GM21360 (cell line): Measurements from ENCODE around the gene ATP6V0D1.

ENCODE experiments used
- ATAC-seq: cut with Tn5 transposase; IDR thresholded peaks from one replicate; pipeline ENCODE4 v1.9.1; 2021; ENCODE audit warnings: mild to moderate bottlenecking, moderate library complexity; ENCODE audit not compliant: unreplicated experiment

The ATP6V0D1 gene

DNA sequence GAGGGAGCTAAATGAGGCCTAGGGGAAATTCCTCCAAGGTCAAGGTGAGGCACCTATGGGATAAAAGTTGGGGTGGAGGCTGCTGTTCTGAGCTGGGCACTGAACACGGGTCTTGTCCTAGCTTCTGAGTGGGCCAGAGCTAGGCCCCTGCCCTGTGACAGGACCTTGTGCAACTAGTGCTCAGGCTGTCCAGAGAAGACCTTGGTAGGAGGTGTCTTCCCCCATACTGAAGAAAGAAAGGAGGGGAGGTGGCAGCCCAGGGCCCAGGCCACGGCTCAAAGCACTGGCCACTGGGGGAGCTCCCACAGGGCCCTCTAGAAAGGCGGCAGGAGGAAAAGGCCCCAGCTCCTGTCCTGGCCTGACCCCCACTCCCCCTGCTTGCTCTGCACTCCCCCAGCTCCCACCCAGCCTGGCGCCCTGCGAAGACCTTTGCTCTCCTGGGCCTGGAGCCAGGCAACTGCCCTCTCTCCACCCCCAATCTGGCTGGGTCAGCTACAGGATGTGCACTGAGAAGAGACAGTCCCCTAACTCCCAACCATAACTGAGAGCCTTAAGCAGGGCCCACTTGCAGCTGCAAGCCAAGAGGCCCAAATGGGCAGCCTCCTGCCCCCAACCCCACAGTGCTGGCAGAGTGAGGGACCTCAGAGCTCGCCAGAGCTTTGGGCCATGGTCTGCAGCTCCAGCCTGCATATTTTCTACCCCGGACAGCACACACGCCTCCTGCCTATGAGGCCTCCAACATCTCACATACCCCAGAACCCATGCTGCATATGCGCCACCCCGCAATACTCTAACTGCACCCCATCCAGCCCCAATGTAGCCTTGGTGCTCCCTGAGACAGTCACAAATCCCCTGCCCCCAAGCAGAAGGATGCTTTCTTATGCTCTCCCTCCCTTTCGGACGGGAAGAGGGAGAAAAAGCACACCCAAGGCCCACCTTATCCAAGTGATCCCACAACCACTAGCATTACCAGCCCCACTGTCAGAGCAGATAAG lies 34.7 kb downstream of the ATP6V0D1 start:
- no peak for ATAC-seq

DNA sequence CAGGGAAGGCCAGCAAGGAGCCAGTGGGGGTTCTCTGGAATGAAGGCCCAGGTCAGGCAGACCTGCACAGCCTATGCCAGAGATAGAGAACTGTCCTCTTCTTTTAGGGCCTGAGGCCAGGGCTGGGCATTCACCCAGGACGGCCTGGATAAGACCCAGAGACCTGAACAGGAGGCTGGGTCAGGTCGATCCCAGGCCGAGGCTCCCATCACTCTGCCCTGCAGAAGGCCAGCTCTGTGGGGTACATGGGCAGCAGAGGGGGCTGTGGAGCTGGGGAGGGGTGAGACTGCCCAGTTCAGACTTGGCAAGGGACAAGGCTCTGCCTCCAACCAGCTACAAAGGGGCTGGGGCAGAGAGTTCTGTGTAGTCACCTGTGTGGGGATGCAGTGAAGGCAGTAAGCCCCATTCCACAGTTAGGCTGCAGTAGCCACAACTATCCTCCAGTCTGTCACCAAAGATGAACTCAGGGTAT lies 35.5 kb downstream of the ATP6V0D1 start:
- no peak for ATAC-seq

DNA sequence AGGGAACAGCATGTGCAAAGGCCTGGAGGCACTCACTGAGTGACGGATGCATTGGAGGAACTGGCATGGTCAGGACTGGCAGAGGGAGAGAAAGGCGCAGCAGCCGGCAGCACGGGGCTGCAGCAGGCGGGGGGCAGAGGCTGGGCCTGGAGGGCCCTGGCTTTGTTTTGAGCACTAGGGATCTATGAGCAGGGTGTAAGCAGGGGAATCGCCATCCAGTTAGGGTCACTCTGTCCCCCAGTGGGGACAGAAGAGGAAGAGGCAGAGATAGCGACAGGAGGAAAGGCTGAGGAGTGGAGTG lies 35.9 kb downstream of the ATP6V0D1 start:
- no peak for ATAC-seq

DNA sequence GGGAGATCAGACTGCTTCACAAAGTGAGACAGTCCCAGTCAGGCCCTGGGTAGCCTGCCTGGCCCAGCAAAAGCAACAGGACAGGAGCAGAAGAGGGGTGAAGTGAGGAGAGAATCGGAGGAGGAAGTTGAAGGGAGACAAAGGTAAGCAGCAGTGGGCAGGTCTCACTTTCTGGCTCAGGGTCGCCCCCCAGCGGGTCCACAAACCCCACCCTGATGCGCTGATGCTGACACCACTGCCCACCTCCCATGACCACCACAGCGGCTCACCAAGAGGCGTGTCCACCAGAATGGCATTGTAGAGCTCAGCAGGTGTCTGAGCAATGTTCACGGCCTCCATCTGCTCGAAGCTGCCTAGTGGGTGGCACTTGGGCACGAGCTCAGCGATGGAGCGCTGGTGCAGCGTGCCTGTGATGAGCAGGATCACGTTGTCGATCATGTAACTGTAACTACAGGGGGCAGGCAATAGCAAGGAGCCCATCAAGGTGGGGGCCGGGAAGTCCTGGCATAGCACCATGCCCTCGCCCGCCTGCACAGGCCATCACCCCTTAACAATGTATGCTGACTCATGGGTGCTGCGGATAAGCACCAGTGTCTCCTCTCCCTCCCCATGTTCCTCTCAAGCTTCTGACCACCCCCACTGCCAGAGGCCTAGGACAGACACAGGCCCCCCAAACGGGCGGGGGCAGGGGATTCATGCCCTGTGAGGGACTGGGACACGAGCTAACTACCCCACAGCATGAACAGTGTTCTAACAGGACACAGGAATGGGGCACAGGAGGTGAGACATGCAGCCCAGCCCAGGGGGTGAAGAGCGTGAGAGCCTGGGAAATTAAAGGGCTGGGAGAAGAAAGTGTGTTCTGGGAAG lies 36.5 kb downstream of the ATP6V0D1 start:
- ATAC-seq, result no peak

DNA sequence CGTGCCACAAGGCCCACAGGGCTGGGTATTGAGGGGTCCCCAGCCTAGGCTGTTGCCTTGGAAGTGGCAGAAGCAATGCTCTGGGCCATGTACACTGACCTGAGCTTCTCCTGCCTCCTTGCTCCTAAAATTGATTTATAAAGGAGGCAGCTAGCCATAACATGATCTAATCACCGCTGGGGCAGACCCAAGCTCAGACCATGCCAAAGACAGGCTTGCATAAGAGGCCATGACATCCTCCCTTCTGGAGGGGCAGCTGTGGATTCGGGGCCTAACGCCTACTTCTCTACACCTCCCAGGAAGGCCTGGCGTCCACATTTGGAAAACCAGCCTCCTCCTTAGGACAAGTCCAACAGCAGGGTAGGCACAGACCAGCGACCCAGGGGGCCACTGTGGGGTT lies 37.7 kb downstream of the ATP6V0D1 start:
- no peak for ATAC-seq

DNA sequence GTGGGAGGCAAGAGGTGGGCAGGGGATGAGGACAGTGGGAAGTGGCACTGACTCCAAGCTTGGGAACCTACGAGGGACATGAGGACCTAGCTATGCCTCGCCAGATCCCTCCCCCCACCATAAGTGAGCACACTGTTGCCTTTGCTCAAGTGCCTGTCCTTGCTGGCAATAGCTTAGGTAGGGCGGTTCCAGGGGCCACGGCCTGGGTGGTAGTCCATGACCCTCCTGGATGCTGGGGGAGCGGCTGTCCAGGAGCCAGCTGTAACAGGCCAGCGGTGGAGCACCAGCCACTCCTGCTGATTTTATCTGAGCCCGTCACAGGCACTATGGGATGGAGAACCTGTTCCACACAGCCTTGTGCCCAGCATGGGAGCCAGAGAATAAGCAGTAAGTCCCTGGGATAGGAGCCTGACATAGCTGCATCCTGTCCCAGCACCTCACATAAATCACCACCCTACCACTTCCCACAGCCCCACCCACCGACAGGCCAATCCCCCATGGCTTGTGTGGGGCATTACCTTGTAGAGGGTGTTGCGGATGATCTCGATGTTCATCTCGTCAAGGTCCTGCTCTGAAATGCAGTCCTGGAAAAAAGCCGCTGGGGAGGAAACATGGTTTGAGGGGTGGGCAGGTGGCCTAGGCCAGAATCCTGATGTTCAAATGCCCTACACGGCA lies 38.2 kb downstream of the ATP6V0D1 start:
- no peak for ATAC-seq

DNA sequence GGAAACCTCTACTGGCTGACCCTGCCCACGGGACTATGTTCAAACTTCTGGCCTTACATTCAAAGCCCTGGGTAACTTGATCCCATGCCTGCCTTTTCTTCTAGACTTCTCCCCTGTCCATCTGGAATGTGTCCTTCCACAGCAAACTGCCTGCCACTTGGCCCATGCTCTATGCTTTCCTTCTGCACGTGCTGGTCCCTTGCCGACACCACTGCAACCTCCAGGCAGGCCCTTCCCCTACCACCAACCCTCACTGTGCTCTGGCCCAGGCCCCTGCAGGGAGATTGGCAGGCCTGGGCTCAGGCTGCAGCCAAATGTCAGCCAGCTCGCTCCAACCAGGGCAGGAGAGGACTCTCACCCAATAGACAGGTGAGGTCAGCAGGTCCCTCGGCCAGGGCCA lies 39.0 kb downstream of the ATP6V0D1 start:
- no peak for ATAC-seq

DNA sequence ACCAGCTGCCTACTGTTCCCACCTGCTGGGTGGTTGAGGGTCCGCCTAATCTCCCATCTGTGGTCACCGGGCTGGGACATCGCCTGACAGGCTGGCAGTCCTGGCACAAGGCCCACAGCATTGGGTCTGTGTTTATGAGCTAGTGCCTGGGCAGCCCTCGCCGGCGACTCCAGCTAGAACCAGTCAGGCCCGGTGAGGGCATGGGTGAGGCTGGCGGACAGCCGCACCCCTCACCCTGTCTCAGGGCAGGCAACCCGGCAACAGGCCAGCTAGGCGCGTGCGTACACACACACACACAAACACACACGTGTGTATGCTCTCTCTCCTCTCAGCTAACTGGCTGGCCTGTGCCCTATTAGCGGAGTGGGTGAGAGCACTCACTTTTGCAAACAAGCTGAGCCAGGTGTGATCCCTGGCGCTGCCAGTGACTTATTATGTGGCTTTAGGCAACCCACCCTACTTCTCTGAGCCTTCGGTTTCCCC lies 39.6 kb downstream of the ATP6V0D1 start:
- ATAC-seq, result no peak

DNA sequence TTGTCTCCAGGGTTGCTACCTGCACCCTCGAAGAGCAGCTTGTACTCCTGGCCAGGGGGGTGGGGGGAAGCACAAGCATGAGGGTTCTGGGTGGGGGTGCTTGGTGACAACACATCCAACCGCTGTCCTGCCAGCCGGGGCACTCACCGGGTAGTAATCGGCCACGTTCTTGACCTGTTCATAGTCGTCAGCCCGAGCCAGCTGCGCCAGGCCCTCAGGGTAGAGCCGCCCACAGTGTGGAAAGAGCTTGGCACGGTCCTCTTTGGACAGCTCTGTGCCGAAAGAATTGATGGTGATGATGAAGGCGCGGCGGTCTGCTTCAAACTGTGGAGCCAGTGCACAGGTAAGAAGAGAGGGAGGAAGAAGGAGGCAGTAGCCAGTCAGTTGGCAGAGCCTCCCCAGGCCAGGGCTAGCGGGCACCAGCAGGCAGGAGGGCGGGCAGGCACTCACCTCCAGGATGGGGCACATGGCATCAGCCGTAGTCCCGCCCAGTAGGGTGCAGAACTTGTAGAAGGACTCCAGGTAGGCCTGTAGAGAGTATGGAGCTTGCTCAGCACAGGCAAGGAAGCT lies 42.0 kb downstream of the ATP6V0D1 start:
- ATAC-seq, result no peak

DNA sequence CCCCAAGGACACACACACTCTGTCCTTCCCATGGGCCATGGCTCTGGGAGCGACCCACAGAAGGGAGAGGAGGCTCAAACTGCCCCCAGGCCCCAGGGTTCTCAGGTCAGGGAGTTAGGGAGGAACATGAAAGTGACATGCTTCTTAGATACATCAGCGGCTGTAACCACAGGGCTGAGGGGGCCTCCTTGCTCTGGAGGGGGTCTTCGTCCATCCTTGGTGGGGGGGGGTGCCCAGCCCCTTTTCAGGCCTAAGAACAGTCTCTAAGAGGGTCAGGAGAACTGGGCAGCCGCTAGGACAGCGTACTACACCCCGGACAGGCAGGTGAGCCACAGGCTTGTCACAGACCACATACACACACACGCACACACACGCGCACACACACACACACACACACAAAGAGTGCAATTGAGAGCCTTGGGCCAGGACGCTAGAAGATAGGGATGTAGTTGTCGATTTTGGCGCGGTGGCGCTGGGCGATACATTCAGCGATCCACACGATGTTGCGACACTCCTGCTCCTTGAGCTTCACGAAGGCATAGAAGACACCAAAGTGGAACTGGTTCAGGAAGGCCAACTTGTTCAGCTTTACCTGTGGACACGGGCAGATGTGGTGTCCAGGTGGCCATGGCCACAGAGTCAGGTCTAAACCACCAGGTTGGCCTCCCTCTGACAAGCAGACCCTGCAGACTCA lies 42.7 kb downstream of the ATP6V0D1 start:
- no peak for ATAC-seq

DNA sequence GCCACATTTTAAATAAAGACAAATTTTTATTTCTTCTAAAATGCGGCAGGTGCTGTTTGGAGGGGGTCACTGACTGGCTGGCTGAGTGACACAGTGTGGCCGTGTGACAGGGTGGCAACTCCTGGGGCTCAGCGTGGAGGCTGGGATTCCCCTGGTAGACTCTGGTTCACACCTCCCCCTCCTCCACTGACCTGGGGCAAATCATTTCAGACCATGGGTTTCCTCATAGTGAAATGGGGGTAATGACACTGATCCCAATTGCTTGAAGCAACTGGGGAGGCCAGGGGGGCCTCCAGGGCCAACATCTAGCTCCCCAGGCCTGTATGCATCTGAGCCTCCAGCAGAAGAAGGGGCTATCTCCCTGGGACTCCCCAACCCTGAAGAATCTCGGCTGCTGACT lies 43.4 kb downstream of the ATP6V0D1 start:
- ATAC-seq, result no peak

DNA sequence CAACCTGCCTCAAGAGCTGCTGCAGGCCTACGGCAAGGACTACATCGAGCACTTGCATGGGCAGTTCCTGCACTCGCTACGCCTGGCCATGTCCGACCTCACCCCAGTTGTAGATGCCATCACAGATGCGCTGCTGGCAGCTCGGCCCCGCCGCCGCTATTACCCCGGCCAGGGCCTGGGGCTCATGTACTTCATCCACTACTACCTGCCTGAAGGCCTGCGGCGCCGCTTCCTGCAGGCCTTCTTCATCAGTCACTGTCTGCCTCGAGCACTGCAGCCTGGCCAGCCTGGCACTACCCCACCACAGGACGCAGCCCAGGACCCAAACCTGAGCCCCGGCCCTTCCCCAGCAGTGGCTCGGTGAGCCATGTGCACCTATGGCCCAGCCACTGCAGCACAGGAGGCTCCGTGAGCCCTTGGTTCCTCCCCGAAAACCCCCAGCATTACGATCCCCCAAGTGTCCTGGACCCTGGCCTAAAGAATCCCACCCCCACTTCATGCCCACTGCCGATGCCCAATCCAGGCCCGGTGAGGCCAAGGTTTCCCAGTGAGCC lies 44.2 kb downstream of the ATP6V0D1 start:
- no peak for ATAC-seq

DNA sequence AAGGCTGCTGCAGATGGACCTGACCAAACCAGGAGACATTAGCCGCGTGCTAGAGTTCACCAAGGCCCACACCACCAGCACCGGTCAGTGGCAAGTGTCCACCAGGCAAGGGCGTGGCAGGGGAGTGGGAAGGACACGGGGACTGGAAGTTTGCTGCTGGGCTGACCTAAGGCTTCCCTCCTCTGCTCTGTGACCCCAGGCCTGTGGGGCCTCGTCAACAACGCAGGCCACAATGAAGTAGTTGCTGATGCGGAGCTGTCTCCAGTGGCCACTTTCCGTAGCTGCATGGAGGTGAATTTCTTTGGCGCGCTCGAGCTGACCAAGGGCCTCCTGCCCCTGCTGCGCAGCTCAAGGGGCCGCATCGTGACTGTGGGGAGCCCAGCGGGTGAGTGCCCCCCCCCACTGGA lies 45.2 kb downstream of the ATP6V0D1 start:
- no peak for ATAC-seq

DNA sequence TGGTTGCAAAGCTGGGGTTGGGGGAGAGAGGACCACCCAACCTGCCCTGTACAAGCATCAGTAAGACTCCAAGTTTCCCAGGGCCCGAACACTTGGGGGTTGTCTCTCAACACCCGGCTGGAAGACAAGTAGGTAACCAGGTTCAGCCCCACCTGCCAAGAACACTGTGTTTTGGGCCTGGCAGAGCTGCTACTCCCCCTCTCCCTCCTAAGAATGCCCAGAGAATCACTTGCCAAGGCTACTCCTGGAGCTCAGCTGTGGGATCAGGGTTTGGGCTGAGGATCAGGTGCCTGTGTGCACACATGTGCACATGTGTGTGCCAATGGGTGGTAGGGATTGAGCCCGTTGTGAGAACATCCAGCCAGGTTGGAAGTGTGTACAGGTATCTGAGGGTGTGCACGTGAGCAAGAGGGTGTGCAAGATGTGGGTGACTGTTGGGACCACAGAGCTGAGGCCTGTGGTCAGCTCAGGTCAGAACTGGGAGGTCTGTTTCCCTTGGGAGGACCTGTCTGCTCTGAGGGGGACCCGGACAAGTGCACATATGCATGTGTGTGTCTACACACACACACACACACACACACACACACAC lies 47.7 kb downstream of the ATP6V0D1 start:
- ATAC-seq, result no peak

DNA sequence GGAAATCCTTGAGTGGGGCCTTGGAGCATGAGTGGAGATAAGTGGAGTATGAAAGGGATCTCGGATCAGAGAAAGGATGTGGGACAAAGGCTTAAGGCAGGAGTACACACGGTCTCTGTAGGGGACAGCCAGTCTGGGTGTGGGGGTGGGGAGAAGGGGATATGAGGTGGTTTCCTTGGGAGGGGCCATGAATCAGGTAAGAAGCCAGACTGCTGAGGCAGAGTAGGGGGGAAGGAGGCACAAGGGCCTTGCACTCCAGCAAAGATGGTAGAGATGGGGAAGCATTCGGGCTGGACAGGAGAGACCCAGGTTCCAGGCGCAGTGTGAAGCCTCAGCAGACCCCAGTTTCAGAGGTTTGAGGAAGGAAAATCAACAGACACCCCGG lies 48.5 kb downstream of the ATP6V0D1 start:
- no peak for ATAC-seq

DNA sequence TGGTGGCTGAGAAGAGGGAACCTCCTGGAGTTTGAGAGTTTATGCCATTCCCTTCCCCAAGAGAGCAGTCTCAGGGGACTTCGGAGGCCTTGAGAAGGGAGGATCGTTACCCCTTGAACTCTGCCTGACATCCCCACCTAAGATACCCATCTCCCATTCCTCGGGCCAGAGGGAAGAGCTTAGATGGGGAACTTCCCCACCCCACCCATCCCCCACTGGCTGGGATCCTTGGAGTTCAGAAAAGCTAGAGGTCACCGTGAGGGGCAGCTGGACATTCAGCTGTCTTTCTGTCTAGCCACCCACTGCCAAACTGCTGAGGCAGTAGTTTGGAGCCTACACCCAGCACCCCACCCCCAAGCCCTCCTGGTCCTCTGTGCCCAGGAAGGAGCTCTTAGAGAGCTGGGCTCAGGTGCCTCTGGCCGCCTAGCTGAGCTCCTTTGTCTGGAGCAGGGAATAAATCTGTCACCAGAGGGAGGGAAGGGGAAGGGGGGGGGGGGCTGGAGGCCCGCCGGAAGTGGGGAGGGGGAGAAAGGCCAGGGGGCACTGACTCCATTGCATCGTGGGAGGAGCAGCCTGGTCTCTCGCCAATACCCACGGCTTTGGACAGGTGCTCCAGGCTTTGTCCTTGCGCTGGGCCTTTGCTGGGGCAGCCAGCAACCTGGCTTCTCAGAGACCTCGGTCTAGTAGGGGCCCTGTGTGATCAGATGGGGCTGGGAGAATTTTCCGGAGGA lies 49.0 kb downstream of the ATP6V0D1 start:
- ATAC-seq, result no peak

DNA sequence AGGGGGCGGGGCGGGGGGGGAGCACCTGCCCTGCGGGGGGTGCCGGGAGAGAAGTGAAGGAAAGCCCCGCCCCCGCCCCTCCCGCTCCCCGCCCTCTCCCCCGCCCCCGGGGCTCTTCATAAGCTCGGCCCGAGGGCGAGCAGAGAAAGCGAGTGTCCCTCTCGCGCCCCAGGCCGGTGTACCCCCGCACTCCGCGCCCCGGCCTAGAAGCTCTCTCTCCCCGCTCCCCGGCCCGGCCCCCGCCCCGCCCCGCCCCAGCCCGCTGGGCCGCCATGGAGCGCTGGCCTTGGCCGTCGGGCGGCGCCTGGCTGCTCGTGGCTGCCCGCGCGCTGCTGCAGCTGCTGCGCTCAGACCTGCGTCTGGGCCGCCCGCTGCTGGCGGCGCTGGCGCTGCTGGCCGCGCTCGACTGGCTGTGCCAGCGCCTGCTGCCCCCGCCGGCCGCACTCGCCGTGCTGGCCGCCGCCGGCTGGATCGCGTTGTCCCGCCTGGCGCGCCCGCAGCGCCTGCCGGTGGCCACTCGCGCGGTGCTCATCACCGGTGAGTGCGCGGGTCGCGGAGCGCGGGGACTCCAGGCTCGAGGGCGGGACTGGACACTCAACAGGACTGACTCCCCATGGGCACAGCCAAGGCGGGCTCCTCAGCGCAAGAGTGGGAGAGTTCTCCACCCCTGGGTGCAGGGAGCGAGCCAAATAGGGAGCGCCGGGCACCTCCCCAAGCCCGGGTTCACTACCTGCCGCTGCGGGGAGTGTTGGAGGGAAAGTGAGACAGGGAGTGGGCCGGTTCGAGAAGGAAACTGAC lies 49.8 kb downstream of the ATP6V0D1 start, which contains the start of gene HSD11B2:
HSD11B2 (plus strand) TSS at position 145 of the 798 bp plus-strand sequence; CDS start at position 273, 128 bp downstream.
- no peak for ATAC-seq

DNA sequence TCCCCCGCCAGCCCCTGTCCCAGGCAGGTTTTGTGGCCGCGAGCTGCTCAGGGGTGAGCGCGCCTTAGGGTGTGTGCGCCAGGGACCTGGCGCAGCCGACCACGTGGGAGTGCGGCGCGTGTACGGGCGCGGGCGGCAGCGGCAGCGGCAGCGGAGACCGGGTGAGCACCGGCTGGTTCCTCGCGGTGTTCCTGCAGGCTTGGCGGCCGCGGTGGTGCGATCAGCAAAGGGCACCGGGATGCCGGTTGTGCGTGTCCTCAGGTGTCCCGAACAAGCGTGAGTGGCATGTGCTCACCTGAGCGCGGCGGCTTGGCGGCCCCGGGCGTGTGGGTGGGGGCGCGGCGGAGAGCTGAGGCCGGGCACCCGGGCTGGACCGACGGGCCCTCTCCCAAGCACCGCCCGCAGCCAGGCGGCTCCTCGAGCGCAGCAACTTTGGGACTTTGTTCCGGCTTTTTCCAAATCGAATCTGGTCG lies 50.4 kb downstream of the ATP6V0D1 start:
- no peak for ATAC-seq
